Smooth muscle cell (in vitro differentiated cells): ENCODE data around the gene MTSS2. TPM values are rescaled to one million over a fixed set of nuclear protein-coding genes. Genes with fewer than 3 reads are reported as not detected.

ENCODE experiments used
- DNase-seq: peaks from one replicate; lab custom pipeline; 2025; ENCODE audit not compliant: unreplicated experiment; lab: John Stamatoyannopoulos, UW
- H2AFZ ChIP-seq: fragments of 200-600 bp; sonication (generic); 2 replicates; pipeline ENCODE4 v1.6.0; 2016; ENCODE audit warnings: antibody characterized with exemption, low read depth, mild to moderate bottlenecking
- H3F3A ChIP-seq: fragments of 200-600 bp; sonication (generic); 2 replicates; pipeline ENCODE4 v1.6.0; 2017; ENCODE audit warnings: antibody characterized with exemption, low read depth
- H3K27ac ChIP-seq: fragments of 200-600 bp; sonication (generic); 2 replicates; pipeline ENCODE4 v1.5.1; 2016; ENCODE audit warnings: low read depth, mild to moderate bottlenecking
- H3K27me3 ChIP-seq: fragments of 200-600 bp; sonication (generic); 2 replicates; pipeline ENCODE4 v1.6.1; 2016; ENCODE audit warnings: low read depth, mild to moderate bottlenecking
- H3K36me3 ChIP-seq: fragments of 200-600 bp; sonication (generic); 2 replicates; pipeline ENCODE4 v1.5.1; 2016; ENCODE audit warnings: low read depth
- H3K4me1 ChIP-seq: fragments of 200-600 bp; sonication (generic); 2 replicates; pipeline ENCODE4 v1.5.1; 2016; ENCODE audit warnings: low read depth
- H3K4me2 ChIP-seq: fragments of 200-600 bp; sonication (generic); 2 replicates; pipeline ENCODE4 v1.6.0; 2016; ENCODE audit warnings: mild to moderate bottlenecking
- H3K4me3 ChIP-seq: fragments of 200-600 bp; sonication (generic); 2 replicates; pipeline ENCODE4 v1.5.1; 2016; ENCODE audit warnings: mild to moderate bottlenecking
- H3K79me2 ChIP-seq: fragments of 200-600 bp; sonication (generic); 2 replicates; pipeline ENCODE4 v1.6.0; 2016; ENCODE audit warnings: low read depth, mild to moderate bottlenecking
- H3K9ac ChIP-seq: fragments of 200-600 bp; sonication (generic); 2 replicates; pipeline ENCODE4 v1.6.0; 2016; ENCODE audit warnings: low read depth
- H3K9me3 ChIP-seq: fragments of 200-600 bp; sonication (generic); replicated peaks from 2 replicates; pipeline ENCODE4 v1.5.1; 2016; ENCODE audit warnings: low read depth
- H4K20me1 ChIP-seq: fragments of 200-600 bp; sonication (generic); 2 replicates; pipeline ENCODE4 v1.6.0; 2016; ENCODE audit warnings: low read depth
- WGBS: methylation state at CpG from one replicate; pipeline ENCODE4 v1.1.7; 2016; ENCODE audit warnings: low lambda C conversion rate; 5-methylcytosine and 5-hydroxymethylcytosine counted together
- polyA plus RNA-seq: library from polyadenylated mRNA; unstranded; fragments of >200 nt; fragmentation: Nextera tagmentation; extraction: Ambion mirVana; gene quantifications from 2 replicates; pipeline ENCODE4 v1.2.1, GENCODE V29; 2016
- total RNA-seq: library from RNA; depleted of rRNA; stranded (reverse); fragments of >200 nt; gene quantifications from 2 replicates; pipeline ENCODE4 v1.2.3, GENCODE V29; 2014
- TF ChIP-seq, protein P1 (sequence below): fragments of 200-600 bp; sonication (generic); IDR thresholded peaks from 2 replicates; pipeline ENCODE4 v1.5.1; 2017; ENCODE audit warnings: borderline replicate concordance, mild to moderate bottlenecking, antibody characterized with exemption; ENCODE audit not compliant: insufficient read depth, poor library complexity, severe bottlenecking

Gene MTSS2
- total and polyA plus RNA-seq, 2 experiments from 2014 or later = 4.2 to 19.5 TPM

DNA sequence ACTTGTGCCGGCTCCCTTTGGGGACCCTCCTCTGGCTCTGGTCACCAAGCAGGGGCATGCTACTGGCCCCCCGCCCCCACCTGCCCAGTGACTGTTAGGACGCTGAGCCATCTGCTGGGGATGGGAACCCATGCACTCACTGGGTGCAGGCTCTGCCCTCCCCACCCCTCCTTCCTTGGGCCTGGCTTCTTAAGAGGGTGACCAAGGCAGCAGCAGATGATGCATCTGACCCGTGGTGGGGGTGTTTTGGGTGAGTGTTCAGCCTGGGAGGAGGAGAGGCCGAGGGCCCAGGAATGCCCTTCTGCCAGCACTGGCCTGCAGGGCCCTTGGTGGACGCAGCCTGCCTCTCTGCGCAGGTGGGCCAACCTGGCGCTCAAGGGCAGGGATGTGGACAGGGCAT lies 19.2 kb upstream of the MTSS2 start:
- no peak overlapping the region for H3K4me3 ChIP-seq
- no peaks in the 10 kb centered on the region for H3K27me3 ChIP-seq
- 93% methylated on average over 8 of the region's 8 CpGs for WGBS
- no peak overlapping the region for H3K27ac ChIP-seq
- H4K20me1 ChIP-seq = no peaks in the 10 kb centered on the region
- no peaks in the 10 kb centered on the region for H3K79me2 ChIP-seq
- H3K9me3 ChIP-seq = no peaks in the 10 kb centered on the region
- peaks cover 16% of the 10 kb centered on the region for H3K4me1 ChIP-seq
- TF ChIP-seq, protein P1, sequence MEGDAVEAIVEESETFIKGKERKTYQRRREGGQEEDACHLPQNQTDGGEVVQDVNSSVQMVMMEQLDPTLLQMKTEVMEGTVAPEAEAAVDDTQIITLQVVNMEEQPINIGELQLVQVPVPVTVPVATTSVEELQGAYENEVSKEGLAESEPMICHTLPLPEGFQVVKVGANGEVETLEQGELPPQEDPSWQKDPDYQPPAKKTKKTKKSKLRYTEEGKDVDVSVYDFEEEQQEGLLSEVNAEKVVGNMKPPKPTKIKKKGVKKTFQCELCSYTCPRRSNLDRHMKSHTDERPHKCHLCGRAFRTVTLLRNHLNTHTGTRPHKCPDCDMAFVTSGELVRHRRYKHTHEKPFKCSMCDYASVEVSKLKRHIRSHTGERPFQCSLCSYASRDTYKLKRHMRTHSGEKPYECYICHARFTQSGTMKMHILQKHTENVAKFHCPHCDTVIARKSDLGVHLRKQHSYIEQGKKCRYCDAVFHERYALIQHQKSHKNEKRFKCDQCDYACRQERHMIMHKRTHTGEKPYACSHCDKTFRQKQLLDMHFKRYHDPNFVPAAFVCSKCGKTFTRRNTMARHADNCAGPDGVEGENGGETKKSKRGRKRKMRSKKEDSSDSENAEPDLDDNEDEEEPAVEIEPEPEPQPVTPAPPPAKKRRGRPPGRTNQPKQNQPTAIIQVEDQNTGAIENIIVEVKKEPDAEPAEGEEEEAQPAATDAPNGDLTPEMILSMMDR = no peak
- peaks cover 9% of the 10 kb centered on the region for H3F3A ChIP-seq
- no peak overlapping the region for H3K9ac ChIP-seq
- H2AFZ ChIP-seq = no peak overlapping the region
- DNase-seq = no peak
- H3K4me2 ChIP-seq = no peak overlapping the region
- H3K36me3 ChIP-seq = no peaks in the 10 kb centered on the region

DNA sequence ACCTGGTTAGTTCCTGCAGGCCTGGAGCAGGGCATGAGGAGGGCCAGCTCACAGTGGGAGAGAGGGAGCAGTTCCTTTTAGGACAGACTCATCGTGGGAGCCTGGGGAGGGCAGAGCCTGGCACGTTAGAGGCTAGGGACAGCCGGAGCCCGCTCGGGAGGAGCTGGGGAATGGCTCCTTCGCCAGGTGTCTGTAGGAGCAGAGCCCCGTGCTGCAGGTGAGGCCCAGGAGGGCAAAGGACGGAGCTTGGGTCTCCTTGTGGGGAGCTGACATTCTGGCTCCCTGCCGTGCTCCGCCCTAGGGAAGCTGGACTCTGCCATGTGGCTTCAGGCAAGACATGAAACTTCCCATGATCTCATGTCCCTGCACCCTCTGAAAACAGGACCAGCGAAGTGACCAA lies 18.7 kb upstream of the MTSS2 start:
- H3K27me3 ChIP-seq = no peaks in the 10 kb centered on the region
- H3F3A ChIP-seq = peaks cover 9% of the 10 kb centered on the region
- H3K4me2 ChIP-seq = no peak overlapping the region
- no peak overlapping the region for H3K4me3 ChIP-seq
- H3K9me3 ChIP-seq = no peaks in the 10 kb centered on the region
- no peak overlapping the region for H2AFZ ChIP-seq
- H3K4me1 ChIP-seq = peaks cover 16% of the 10 kb centered on the region
- H4K20me1 ChIP-seq = no peaks in the 10 kb centered on the region
- DNase-seq = no peak
- no peaks in the 10 kb centered on the region for H3K36me3 ChIP-seq
- H3K79me2 ChIP-seq = no peaks in the 10 kb centered on the region
- WGBS = 95% methylated on average over 11 of the region's 11 CpGs
- no peak overlapping the region for H3K27ac ChIP-seq
- TF ChIP-seq, protein P1 = no peak
- no peak overlapping the region for H3K9ac ChIP-seq

DNA sequence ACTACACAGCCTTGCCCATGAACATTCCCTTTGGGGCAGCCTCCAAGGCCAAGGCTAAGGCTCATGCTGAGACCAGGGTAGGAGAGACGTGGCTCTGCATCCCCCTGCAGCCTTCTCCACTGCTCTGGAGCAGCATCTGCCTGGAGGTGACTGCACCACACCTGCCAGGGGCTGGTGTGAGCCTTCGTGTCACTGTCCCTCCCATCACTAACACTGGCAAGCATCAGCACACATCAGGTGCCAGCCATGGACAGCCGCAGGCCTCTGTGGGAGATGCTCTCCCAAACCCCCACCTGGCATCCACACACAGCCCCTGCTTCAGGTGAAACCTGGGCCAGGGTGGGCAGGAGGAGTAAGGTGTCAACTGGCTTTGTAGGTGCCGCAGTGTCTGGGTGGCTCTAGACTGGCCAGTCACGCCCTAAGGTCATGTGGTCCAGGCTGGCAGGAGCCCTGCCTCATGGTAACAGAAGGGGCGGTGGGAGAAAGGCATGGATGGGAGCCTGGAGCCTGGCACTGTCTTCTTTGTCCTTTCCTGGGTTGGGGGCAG lies 18.1 kb upstream of the MTSS2 start:
- no peak overlapping the region for H2AFZ ChIP-seq
- no peak for DNase-seq
- peaks cover 9% of the 10 kb centered on the region for H3F3A ChIP-seq
- H3K9me3 ChIP-seq = no peaks in the 10 kb centered on the region
- H3K4me2 ChIP-seq = peak overlapping the region; percentile 37
- H3K27ac ChIP-seq = peak overlapping the region; percentile 93
- no peak overlapping the region for H3K4me3 ChIP-seq
- peak overlapping the region; percentile 46 for H3K9ac ChIP-seq
- no peaks in the 10 kb centered on the region for H3K27me3 ChIP-seq
- no peaks in the 10 kb centered on the region for H3K79me2 ChIP-seq
- 89% methylated on average over 6 of the region's 6 CpGs for WGBS
- TF ChIP-seq, protein P1 = no peak
- H3K36me3 ChIP-seq = no peaks in the 10 kb centered on the region
- H4K20me1 ChIP-seq = no peaks in the 10 kb centered on the region
- peaks cover 16% of the 10 kb centered on the region for H3K4me1 ChIP-seq
